ENCODE measurements around the gene NCBP3.

Gene NCBP3

DNA sequence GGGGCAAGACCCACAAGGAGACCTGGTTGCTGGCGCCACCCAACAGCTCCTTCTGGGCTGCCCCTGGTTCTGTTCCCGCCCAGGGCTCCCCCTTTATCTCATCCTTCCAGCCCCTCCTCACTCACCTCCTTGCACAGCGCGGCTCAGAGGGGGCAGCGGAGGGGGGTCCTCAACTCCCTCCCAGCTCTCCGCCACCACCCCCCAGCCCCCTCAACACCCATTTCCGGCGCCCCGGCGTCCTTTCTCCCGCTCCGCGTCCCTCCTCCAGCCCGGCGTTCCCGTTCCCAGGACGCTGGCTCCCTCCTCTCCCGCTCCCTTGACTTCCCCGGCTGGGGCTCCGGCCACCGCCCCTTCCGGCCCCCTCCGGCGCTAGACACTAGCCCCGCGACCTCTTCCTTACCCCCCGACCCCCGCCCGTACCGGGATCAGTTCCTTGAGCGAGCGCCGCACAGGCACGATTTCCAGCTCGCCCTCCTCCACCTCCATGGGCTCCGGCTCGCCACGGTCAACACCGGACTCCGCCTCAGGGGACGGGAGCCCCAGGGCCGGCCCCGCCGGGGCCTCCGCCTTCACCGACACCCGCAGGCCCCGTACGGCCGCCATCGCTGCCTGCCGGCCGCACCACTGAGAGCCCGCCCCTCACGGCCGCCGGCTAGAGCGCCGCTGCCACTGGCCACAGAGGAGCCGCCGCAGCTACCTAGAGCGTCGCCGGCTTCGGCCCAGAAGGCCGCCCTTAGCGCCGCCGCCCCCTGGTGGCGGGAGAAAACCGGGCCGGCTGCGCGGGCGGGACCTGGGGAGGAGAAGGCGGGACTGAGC is at the start of gene NCBP3:
Gene NCBP3, minus strand, starts transcription at position 626 of the 816 bp plus-strand sequence. Its CDS starts 23 bp downstream, at position 603.
- H3K9me3 ChIP-seq (ENCODE audit: control insufficient read depth in 2 of 2, low read length in 2 of 2) = no peaks in the 10 kb centered on the region
- peaks cover 11 to 12% of the 10 kb centered on the region in 2 donors for H3K36me3 ChIP-seq (ENCODE audit: control insufficient read depth in 2 of 2, insufficient read depth in 2 of 2, low read length in 2 of 2)
- H3K9ac ChIP-seq (ENCODE audit: low read depth in 1 of 2, low read length in 2 of 2) = peak within 1 kb of the TSS; percentile 70 to 93
- no peaks in the 10 kb centered on the region for H3K27me3 ChIP-seq (ENCODE audit: control insufficient read depth in 2 of 2, insufficient read depth in 2 of 2, low read length in 2 of 2)
- peaks cover 0 to 6% of the 10 kb centered on the region in 2 donors for H3K4me1 ChIP-seq (ENCODE audit: control insufficient read depth in 2 of 2, insufficient read depth in 2 of 2, low read length in 2 of 2)
- peak within 1 kb of the TSS; percentile 69 to 86 for H3K27ac ChIP-seq (ENCODE audit: low read depth in 2 of 2, low read length in 2 of 2)
- peak within 1 kb of the TSS; percentile 82 to 87 for H3K4me3 ChIP-seq (ENCODE audit: low read length in 2 of 2)

DNA sequence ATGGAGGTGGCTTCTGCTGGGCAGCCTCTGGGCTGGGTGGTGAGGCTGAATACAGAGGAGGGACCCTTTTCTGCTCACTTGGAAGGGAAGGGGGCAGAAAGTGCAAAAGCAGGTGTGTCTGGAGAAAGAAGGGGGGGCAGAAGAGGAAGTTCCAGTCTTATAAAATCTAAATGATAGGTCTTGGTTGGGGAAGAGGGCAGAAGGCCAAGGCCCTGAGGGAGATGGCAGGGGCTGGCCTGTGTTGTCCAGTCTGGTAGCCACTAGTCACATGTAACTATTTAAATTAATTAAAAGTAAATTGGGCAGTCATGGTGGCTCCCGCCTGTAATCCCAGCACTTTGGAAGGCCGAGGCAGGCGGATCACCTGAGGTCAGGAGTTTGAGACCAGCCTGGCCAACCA is 49.3 kb upstream of the NCBP3 start:
- H3K9ac ChIP-seq (ENCODE audit: low read depth in 1 of 2, low read length in 2 of 2) = peak overlapping the region; percentile 24 to 48
- H3K27me3 ChIP-seq (ENCODE audit: control insufficient read depth in 2 of 2, insufficient read depth in 2 of 2, low read length in 2 of 2) = no peaks in the 10 kb centered on the region
- H3K9me3 ChIP-seq (ENCODE audit: control insufficient read depth in 2 of 2, low read length in 2 of 2) = no peaks in the 10 kb centered on the region
- peak overlapping the region; percentile 90 to 93 for H3K27ac ChIP-seq (ENCODE audit: low read depth in 2 of 2, low read length in 2 of 2)
- peaks cover 31 to 41% of the 10 kb centered on the region in 2 donors for H3K4me1 ChIP-seq (ENCODE audit: control insufficient read depth in 2 of 2, insufficient read depth in 2 of 2, low read length in 2 of 2)
- H3K36me3 ChIP-seq (ENCODE audit: control insufficient read depth in 2 of 2, insufficient read depth in 2 of 2, low read length in 2 of 2) = no peaks in the 10 kb centered on the region
- H3K4me3 ChIP-seq (ENCODE audit: low read length in 2 of 2) = no peak overlapping the region

- Histone ChIP-seq H3K27ac (ENCODE audit: low read depth in 2 of 2, low read length in 2 of 2) (peak overlapping the region; percentile 90 to 93), H3K4me1 (ENCODE audit: control insufficient read depth in 2 of 2, insufficient read depth in 2 of 2, low read length in 2 of 2) (peaks cover 31 to 44% of the 10 kb centered on the region in 2 donors), H3K36me3 (ENCODE audit: control insufficient read depth in 2 of 2, insufficient read depth in 2 of 2, low read length in 2 of 2) (no peaks in the 10 kb centered on the region), H3K9me3 (ENCODE audit: control insufficient read depth in 2 of 2, low read length in 2 of 2) (no peaks in the 10 kb centered on the region), H3K9ac (ENCODE audit: low read depth in 1 of 2, low read length in 2 of 2) (peak overlapping the region; percentile 34 to 48), H3K27me3 (ENCODE audit: control insufficient read depth in 2 of 2, insufficient read depth in 2 of 2, low read length in 2 of 2) (no peaks in the 10 kb centered on the region), H3K4me3 (ENCODE audit: low read length in 2 of 2) (no peak overlapping the region)
Measured at GRCh38 chr17:3894911-3895343, 48.9 kb upstream of the NCBP3 start.

DNA sequence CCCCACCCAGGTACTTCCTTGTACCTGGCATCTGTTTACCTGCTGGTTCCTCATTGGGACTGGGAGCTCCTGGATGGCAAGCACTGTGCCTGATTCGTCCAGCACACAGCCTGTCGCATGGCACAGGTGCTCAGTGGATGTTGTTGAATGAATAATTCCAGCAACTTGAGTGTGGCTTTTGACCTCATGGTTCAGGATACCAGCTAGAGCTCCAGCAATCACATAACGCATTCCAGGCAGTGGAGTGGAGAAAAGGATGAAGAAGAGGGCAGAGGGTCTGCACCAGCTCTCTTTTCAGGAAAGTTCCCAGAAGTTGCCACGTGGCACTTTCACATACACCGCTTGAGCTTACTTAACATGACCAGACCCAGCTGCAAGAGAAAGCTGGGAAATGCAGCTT is 48.1 kb upstream of the NCBP3 start:
- Histone ChIP-seq H3K27ac (ENCODE audit: low read depth in 2 of 2, low read length in 2 of 2) (peak overlapping the region; percentile 90 to 93), H3K9me3 (ENCODE audit: control insufficient read depth in 2 of 2, low read length in 2 of 2) (no peaks in the 10 kb centered on the region), H3K36me3 (ENCODE audit: control insufficient read depth in 2 of 2, insufficient read depth in 2 of 2, low read length in 2 of 2) (no peaks in the 10 kb centered on the region), H3K9ac (ENCODE audit: low read depth in 1 of 2, low read length in 2 of 2) (peak overlapping the region; percentile 57 to 77), H3K4me3 (ENCODE audit: low read length in 2 of 2) (peak overlapping the region in 1 of 2 donors; percentile 5), H3K27me3 (ENCODE audit: control insufficient read depth in 2 of 2, insufficient read depth in 2 of 2, low read length in 2 of 2) (no peaks in the 10 kb centered on the region), H3K4me1 (ENCODE audit: control insufficient read depth in 2 of 2, insufficient read depth in 2 of 2, low read length in 2 of 2) (peaks cover 31 to 45% of the 10 kb centered on the region in 2 donors)

DNA sequence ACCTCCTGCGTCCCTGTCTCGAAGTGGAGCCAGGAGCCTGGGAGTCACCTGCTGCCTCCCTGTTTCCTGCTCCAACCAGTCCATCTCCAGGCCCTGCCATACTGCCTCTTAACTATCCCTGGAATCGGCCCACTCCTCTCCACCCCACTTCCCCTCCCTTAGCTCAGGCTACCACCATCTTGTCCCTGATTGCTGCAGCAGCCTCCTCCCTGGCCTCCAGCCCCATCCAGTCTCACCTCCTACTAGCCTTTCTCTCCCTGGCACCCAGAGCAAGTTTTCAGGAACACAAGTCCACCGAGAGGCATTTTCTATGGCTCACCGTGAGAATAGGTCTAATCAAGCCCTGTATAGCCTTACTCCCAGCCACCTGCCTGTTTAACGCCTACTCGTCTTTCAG is 47.7 kb upstream of the NCBP3 start:
- Histone ChIP-seq H3K36me3 (ENCODE audit: control insufficient read depth in 2 of 2, insufficient read depth in 2 of 2, low read length in 2 of 2) (no peaks in the 10 kb centered on the region), H3K27ac (ENCODE audit: low read depth in 2 of 2, low read length in 2 of 2) (peak overlapping the region; percentile 90 to 93), H3K9ac (ENCODE audit: low read depth in 1 of 2, low read length in 2 of 2) (peak overlapping the region; percentile 57 to 77), H3K4me1 (ENCODE audit: control insufficient read depth in 2 of 2, insufficient read depth in 2 of 2, low read length in 2 of 2) (peaks cover 31 to 50% of the 10 kb centered on the region in 2 donors), H3K9me3 (ENCODE audit: control insufficient read depth in 2 of 2, low read length in 2 of 2) (no peaks in the 10 kb centered on the region), H3K4me3 (ENCODE audit: low read length in 2 of 2) (peak overlapping the region; percentile 59 to 66), H3K27me3 (ENCODE audit: control insufficient read depth in 2 of 2, insufficient read depth in 2 of 2, low read length in 2 of 2) (no peaks in the 10 kb centered on the region)

- no peaks in the 10 kb centered on the region for H3K9me3 ChIP-seq (ENCODE audit: control insufficient read depth in 2 of 2, low read length in 2 of 2)
- H3K4me1 ChIP-seq (ENCODE audit: control insufficient read depth in 2 of 2, insufficient read depth in 2 of 2, low read length in 2 of 2) = peaks cover 34 to 54% of the 10 kb centered on the region in 2 donors
- peak within 1 kb of the TSS; percentile 57 to 77 for H3K9ac ChIP-seq (ENCODE audit: low read depth in 1 of 2, low read length in 2 of 2)
- H3K4me3 ChIP-seq (ENCODE audit: low read length in 2 of 2) = peak within 1 kb of the TSS; percentile 62 to 66
- no peaks in the 10 kb centered on the region for H3K27me3 ChIP-seq (ENCODE audit: control insufficient read depth in 2 of 2, insufficient read depth in 2 of 2, low read length in 2 of 2)
- H3K36me3 ChIP-seq (ENCODE audit: control insufficient read depth in 2 of 2, insufficient read depth in 2 of 2, low read length in 2 of 2) = no peaks in the 10 kb centered on the region
- H3K27ac ChIP-seq (ENCODE audit: low read depth in 2 of 2, low read length in 2 of 2) = peak within 1 kb of the TSS; percentile 90 to 93
Measured at GRCh38 chr17:3893003-3893719, 47.1 kb upstream of the NCBP3 start, which contains the start of gene CAMKK1. CAMKK1 (minus strand) TSS chr17:3893053; CDS start chr17:3885687, 7,366 bp downstream.

DNA sequence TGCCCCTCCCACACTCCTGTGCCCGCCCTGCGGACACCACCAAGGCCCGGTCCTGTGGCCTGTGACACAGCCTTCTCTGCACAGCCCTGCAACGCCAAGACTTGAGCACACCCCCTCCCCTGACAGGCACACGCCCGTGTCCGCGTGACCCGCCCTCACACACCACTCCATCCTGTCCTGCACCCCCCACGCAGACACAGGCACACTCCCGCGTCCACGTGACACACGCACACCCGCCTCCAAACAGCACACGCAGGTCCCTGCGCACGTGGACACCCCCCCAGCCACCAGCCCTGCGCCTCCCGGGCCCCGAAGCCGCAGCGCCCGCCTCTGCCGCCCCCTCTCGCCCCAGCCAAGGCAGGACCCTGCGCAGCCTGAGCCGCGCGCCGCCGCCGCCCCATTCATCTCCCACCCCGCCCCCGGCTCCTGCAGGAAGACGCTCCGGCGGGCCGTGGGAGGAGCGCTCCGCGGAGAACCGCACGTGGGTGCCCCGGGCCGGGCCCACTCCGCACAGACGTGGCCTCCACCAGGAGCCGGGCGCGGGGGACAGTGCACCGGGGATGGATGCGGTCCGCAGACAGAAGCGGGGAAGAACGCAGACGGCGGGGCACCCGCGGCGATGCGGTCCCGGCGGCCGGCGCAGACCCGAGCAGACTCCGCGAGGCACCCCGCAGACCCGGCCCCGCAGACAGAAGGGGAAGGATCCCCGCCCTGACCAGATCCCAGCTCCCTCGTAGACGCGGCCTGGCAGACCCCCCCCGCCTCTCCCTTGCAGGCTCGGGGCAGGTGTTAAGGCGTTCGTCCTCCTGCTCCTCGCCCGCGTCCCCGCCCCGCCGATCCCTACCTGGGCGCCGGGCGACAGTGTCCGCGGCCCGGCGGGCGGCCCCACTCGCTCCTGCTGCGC is 46.3 kb upstream of the NCBP3 start:
- peak overlapping the region; percentile 62 to 66 for H3K4me3 ChIP-seq (ENCODE audit: low read length in 2 of 2)
- no peaks in the 10 kb centered on the region for H3K36me3 ChIP-seq (ENCODE audit: control insufficient read depth in 2 of 2, insufficient read depth in 2 of 2, low read length in 2 of 2)
- H3K27ac ChIP-seq (ENCODE audit: low read depth in 2 of 2, low read length in 2 of 2) = peak overlapping the region; percentile 58 to 63
- H3K27me3 ChIP-seq (ENCODE audit: control insufficient read depth in 2 of 2, insufficient read depth in 2 of 2, low read length in 2 of 2) = no peaks in the 10 kb centered on the region
- peak overlapping the region; percentile 47 to 65 for H3K9ac ChIP-seq (ENCODE audit: low read depth in 1 of 2, low read length in 2 of 2)
- H3K9me3 ChIP-seq (ENCODE audit: control insufficient read depth in 2 of 2, low read length in 2 of 2) = no peaks in the 10 kb centered on the region
- H3K4me1 ChIP-seq (ENCODE audit: control insufficient read depth in 2 of 2, insufficient read depth in 2 of 2, low read length in 2 of 2) = peaks cover 41 to 62% of the 10 kb centered on the region in 2 donors

DNA sequence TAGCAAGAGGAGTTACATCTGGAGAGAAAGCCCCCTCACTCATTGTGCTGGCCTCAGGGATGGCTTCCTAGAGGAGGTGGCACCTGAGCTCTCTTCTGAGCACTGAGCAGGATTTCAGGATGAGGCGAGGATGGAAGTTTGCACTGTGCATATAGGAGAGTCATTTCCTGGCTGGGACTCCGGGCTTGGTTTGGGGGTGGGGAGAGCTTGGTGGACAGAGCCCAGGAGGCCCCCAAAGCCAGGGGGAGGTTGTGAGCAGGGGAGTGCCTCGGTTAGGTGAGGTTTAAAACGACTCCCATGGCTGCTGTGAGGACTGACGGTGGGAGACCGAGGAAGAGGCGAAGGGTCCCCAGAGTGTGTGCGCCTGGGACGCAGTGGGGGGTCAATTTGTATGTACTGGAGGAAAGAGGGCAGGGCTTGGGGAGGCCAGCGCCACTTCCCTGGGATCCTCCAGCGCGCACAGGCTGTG is 45.6 kb upstream of the NCBP3 start:
- Histone ChIP-seq H3K4me3 (ENCODE audit: low read length in 2 of 2) (peak overlapping the region; percentile 62 to 66), H3K36me3 (ENCODE audit: control insufficient read depth in 2 of 2, insufficient read depth in 2 of 2, low read length in 2 of 2) (no peaks in the 10 kb centered on the region), H3K4me1 (ENCODE audit: control insufficient read depth in 2 of 2, insufficient read depth in 2 of 2, low read length in 2 of 2) (peaks cover 45 to 69% of the 10 kb centered on the region in 2 donors), H3K9me3 (ENCODE audit: control insufficient read depth in 2 of 2, low read length in 2 of 2) (no peaks in the 10 kb centered on the region), H3K27me3 (ENCODE audit: control insufficient read depth in 2 of 2, insufficient read depth in 2 of 2, low read length in 2 of 2) (no peaks in the 10 kb centered on the region), H3K9ac (ENCODE audit: low read depth in 1 of 2, low read length in 2 of 2) (peak overlapping the region; percentile 42 to 65), H3K27ac (ENCODE audit: low read depth in 2 of 2, low read length in 2 of 2) (peak overlapping the region in 1 of 2 donors; percentile 63)

DNA sequence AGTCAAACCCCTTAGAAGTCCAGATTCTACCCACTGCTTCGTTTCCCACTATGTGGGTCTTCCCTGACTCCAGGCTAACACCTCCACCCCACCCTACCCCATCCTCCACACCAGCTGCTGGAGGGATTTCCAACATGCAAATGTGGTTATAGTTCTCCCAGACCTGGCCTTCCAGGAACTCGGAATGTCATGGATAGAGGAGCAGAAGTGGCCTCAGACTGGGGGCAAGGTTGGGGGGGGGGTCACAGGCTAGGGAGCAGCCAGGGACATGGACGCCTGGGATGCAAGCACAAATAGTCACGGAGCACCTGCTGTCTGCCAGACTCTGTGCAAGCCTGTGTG is 44.8 kb upstream of the NCBP3 start:
- no peak overlapping the region for H3K9ac ChIP-seq (ENCODE audit: low read depth in 1 of 2, low read length in 2 of 2)

More for the DNA sequence above, 44.8 kb upstream of the NCBP3 start:
- H3K9me3 ChIP-seq (ENCODE audit: control insufficient read depth in 2 of 2, low read length in 2 of 2) = no peaks in the 10 kb centered on the region
- H3K27me3 ChIP-seq (ENCODE audit: control insufficient read depth in 2 of 2, insufficient read depth in 2 of 2, low read length in 2 of 2) = no peaks in the 10 kb centered on the region
- H3K36me3 ChIP-seq (ENCODE audit: control insufficient read depth in 2 of 2, insufficient read depth in 2 of 2, low read length in 2 of 2) = no peaks in the 10 kb centered on the region
- peaks cover 45 to 69% of the 10 kb centered on the region in 2 donors for H3K4me1 ChIP-seq (ENCODE audit: control insufficient read depth in 2 of 2, insufficient read depth in 2 of 2, low read length in 2 of 2)
- H3K4me3 ChIP-seq (ENCODE audit: low read length in 2 of 2) = no peak overlapping the region
- peak overlapping the region in 1 of 2 donors; percentile 81 for H3K27ac ChIP-seq (ENCODE audit: low read depth in 2 of 2, low read length in 2 of 2)
